NCI-H1105 (cell line): ENCODE data around the gene LBP.
"Not testable (repeated sequence)": the region's sequence is repeated elsewhere in the genome, so short reads cannot be mapped to it uniquely, and the experiment has no call there.

Experiments
- DNase-seq: peaks from one replicate; lab custom pipeline; 2025; lab: John Stamatoyannopoulos, UW

LBP gene

GRCh38 chr20:38346247-38346651 is at the start of gene LBP:
Gene LBP (plus strand): TSS chr20:38346482. CDS start chr20:38346517, 35 bp downstream.
- DNase-seq = no peak

GRCh38 chr20:38297916-38298674 is 48.2 kb upstream of the LBP start:
- no peak for DNase-seq

- DNase-seq = no peak
Observed at GRCh38 chr20:38298768-38299288, 47.5 kb upstream of the LBP start.

- DNase-seq = no peak
Observed at GRCh38 chr20:38299963-38300362, 46.3 kb upstream of the LBP start.

GRCh38 chr20:38300438-38300837 is 45.8 kb upstream of the LBP start:
- DNase-seq = no peak

GRCh38 chr20:38301309-38301708 is 45.0 kb upstream of the LBP start:
- no peak for DNase-seq

GRCh38 chr20:38302786-38303185 is 43.5 kb upstream of the LBP start:
- DNase-seq = no peak

GRCh38 chr20:38303908-38304379 is 42.3 kb upstream of the LBP start, which contains the start of gene BPI:
Gene BPI (plus strand): TSS chr20:38304156. CDS start chr20:38304224, 68 bp downstream.
- DNase-seq = no peak

GRCh38 chr20:38304845-38305447 is 41.3 kb upstream of the LBP start:
- no peak for DNase-seq

- DNase-seq = no peak
Observed at GRCh38 chr20:38305541-38305940, 40.7 kb upstream of the LBP start.

- DNase-seq = no peak
Observed at GRCh38 chr20:38306379-38306778, 39.9 kb upstream of the LBP start.

- no peak for DNase-seq
Observed at GRCh38 chr20:38307371-38308046, 38.8 kb upstream of the LBP start.

GRCh38 chr20:38308047-38308438 is 38.2 kb upstream of the LBP start:
- DNase-seq = no peak

- DNase-seq = no peak
Observed at GRCh38 chr20:38308447-38308846, 37.8 kb upstream of the LBP start.

- no peak for DNase-seq
Observed at GRCh38 chr20:38311091-38311490, 35.2 kb upstream of the LBP start.

- no peak for DNase-seq
Observed at GRCh38 chr20:38311491-38311890, 34.8 kb upstream of the LBP start.

- DNase-seq = no peak
Observed at GRCh38 chr20:38313676-38314075, 32.6 kb upstream of the LBP start.

GRCh38 chr20:38314350-38314749 is 31.9 kb upstream of the LBP start:
- not testable (repeated sequence) for DNase-seq

GRCh38 chr20:38315290-38315966 is 30.9 kb upstream of the LBP start:
- no peak for DNase-seq

GRCh38 chr20:38316341-38316740 is 29.9 kb upstream of the LBP start:
- no peak for DNase-seq

- DNase-seq = no peak
Observed at GRCh38 chr20:38317422-38317821, 28.9 kb upstream of the LBP start.

- DNase-seq = no peak
Observed at GRCh38 chr20:38320221-38320620, 26.1 kb upstream of the LBP start.
